Thymus (tissue), 11 donors: ENCODE data around the gene GGA3. TPM values are rescaled to one million over a fixed set of nuclear protein-coding genes. Genes with fewer than 3 reads are reported as not detected.

ENCODE experiments used
- DNase-seq, 9 donors: peaks; one replicate each; pipeline ENCODE4 v3.0.0-alpha.2; 2013; ENCODE audit warnings: low spot score in 9 of 9, low read depth in 6 of 9, missing footprints in 1 of 9
- H3K27ac ChIP-seq, 2 donors: one replicate each; pipeline ENCODE4 v1.5.1; 2013; ENCODE audit warnings: control low read depth in 1 of 2, low read depth in 1 of 2, low read length in 1 of 2, mild to moderate bottlenecking in 1 of 2, moderate library complexity in 1 of 2
- H3K27me3 ChIP-seq, 2 donors: one replicate each; pipeline ENCODE4 v1.5.1; 2013; ENCODE audit warnings: low read length in 1 of 2; ENCODE audit not compliant: control insufficient read depth in 2 of 2, insufficient read depth in 1 of 2
- H3K36me3 ChIP-seq, 2 donors: one replicate each; pipeline ENCODE4 v1.5.1; 2013; ENCODE audit warnings: low read length in 1 of 2, mild to moderate bottlenecking in 1 of 2, moderate library complexity in 1 of 2; ENCODE audit not compliant: control insufficient read depth in 2 of 2, insufficient read depth in 2 of 2
- H3K4me1 ChIP-seq, 2 donors: one replicate each; pipeline ENCODE4 v1.5.1; 2013; ENCODE audit warnings: low read length in 2 of 2; ENCODE audit not compliant: control insufficient read depth in 2 of 2, insufficient read depth in 2 of 2
- H3K4me3 ChIP-seq, 2 donors: one replicate each; pipeline ENCODE4 v1.5.1; 2013; ENCODE audit warnings: low read length in 2 of 2, control low read depth in 1 of 2, mild to moderate bottlenecking in 1 of 2
- H3K9me3 ChIP-seq, 2 donors: one replicate each; pipeline ENCODE4 v1.5.1; 2013; ENCODE audit warnings: low read length in 1 of 2, mild to moderate bottlenecking in 1 of 2; ENCODE audit not compliant: control insufficient read depth in 2 of 2, insufficient read depth in 1 of 2
- WGBS: extraction: QIAGEN DNeasy Blood & Tissue Kit; methylation state at CpG from one replicate; pipeline ENCODE4 v1.1.7; 2013; 5-methylcytosine and 5-hydroxymethylcytosine counted together
- polyA plus RNA-seq: library from polyadenylated mRNA; stranded (reverse); fragments of 200-250 nt; gene quantifications from one replicate; pipeline ENCODE4 v1.2.3, GENCODE V29; 2013
- total RNA-seq: library from RNA; stranded (reverse); fragments of 120-200 nt; gene quantifications from one replicate; pipeline ENCODE4 v1.2.4, GENCODE V29; 2013
- donor health status: healthy.

Gene GGA3
- total and polyA plus RNA-seq, 2 donors: 18.1 to 33.3 TPM

- H3K36me3 ChIP-seq: peaks cover 37 to 47% of the 10 kb centered on the region in 2 donors
- DNase-seq: peak in 1 of 9 donors; percentile 20
- peak overlapping the region in 1 of 2 donors; percentile 83 for H3K27ac ChIP-seq
- H3K27me3 ChIP-seq: peaks cover 0 to 7% of the 10 kb centered on the region in 2 donors
- 33% methylated on average over 6 of the region's 6 CpGs for WGBS
- peaks cover 13 to 30% of the 10 kb centered on the region in 2 donors for H3K4me1 ChIP-seq
- no peaks in the 10 kb centered on the region for H3K9me3 ChIP-seq
- peak overlapping the region; percentile 76 for H3K4me3 ChIP-seq
Observed at GRCh38 chr17:75269844-75270217, 8.4 kb upstream of the GGA3 start.

- no peak overlapping the region for H3K4me3 ChIP-seq
- H3K9me3 ChIP-seq: no peaks in the 10 kb centered on the region
- no peak for DNase-seq
- 96% methylated on average over 14 of the region's 14 CpGs for WGBS
- H3K27me3 ChIP-seq: peaks cover 0 to 7% of the 10 kb centered on the region in 2 donors
- H3K4me1 ChIP-seq: peaks cover 15 to 31% of the 10 kb centered on the region in 2 donors
- peaks cover 29 to 48% of the 10 kb centered on the region in 2 donors for H3K36me3 ChIP-seq
- H3K27ac ChIP-seq: no peak overlapping the region
Observed at GRCh38 chr17:75267411-75268232, 6.2 kb upstream of the GGA3 start.

GRCh38 chr17:75267153-75267410 is 5.7 kb upstream of the GGA3 start:
- Histone ChIP-seq H3K27ac (no peak overlapping the region), H3K27me3 (peaks cover 0 to 7% of the 10 kb centered on the region in 2 donors), H3K4me3 (no peak overlapping the region), H3K9me3 (no peaks in the 10 kb centered on the region), H3K36me3 (peaks cover 29 to 45% of the 10 kb centered on the region in 2 donors), H3K4me1 (peaks cover 15 to 31% of the 10 kb centered on the region in 2 donors)
- DNase-seq: no peak
- 92% methylated on average over 2 of the region's 2 CpGs for WGBS

GRCh38 chr17:75266316-75267152 is 5.1 kb upstream of the GGA3 start:
- H3K4me3 ChIP-seq: no peak overlapping the region
- DNase-seq: no peak
- H3K36me3 ChIP-seq: peaks cover 29 to 45% of the 10 kb centered on the region in 2 donors
- H3K9me3 ChIP-seq: no peaks in the 10 kb centered on the region
- peaks cover 12 to 26% of the 10 kb centered on the region in 2 donors for H3K4me1 ChIP-seq
- peaks cover 0 to 7% of the 10 kb centered on the region in 2 donors for H3K27me3 ChIP-seq
- 95% methylated on average over 13 of the region's 13 CpGs for WGBS
- no peak overlapping the region for H3K27ac ChIP-seq

- WGBS: 97% methylated on average over 17 of the region's 17 CpGs
- DNase-seq: no peak
- H3K36me3 ChIP-seq: peaks cover 29 to 45% of the 10 kb centered on the region in 2 donors
- H3K27me3 ChIP-seq: peaks cover 0 to 7% of the 10 kb centered on the region in 2 donors
- H3K4me1 ChIP-seq: peaks cover 12 to 24% of the 10 kb centered on the region in 2 donors
- no peak overlapping the region for H3K4me3 ChIP-seq
- no peak overlapping the region for H3K27ac ChIP-seq
- H3K9me3 ChIP-seq: no peaks in the 10 kb centered on the region
Observed at GRCh38 chr17:75265614-75266315, 4.4 kb upstream of the GGA3 start.

GRCh38 chr17:75263055-75263454 is 1.6 kb upstream of the GGA3 start:
- H3K27ac ChIP-seq: no peak overlapping the region
- H3K4me3 ChIP-seq: no peak overlapping the region
- H3K4me1 ChIP-seq: peaks cover 16 to 26% of the 10 kb centered on the region in 2 donors
- peaks cover 29 to 45% of the 10 kb centered on the region in 2 donors for H3K36me3 ChIP-seq
- H3K9me3 ChIP-seq: no peaks in the 10 kb centered on the region
- no peaks in the 10 kb centered on the region for H3K27me3 ChIP-seq
- 98% methylated on average over 4 of the region's 4 CpGs for WGBS
- DNase-seq: no peak

- DNase-seq: no peak
Observed at GRCh38 chr17:75262112-75262606, 753 bp upstream of the GGA3 start.

GRCh38 chr17:75260641-75261335 is 618 bp downstream of the GGA3 start:
- H3K27me3 ChIP-seq: no peaks in the 10 kb centered on the region
- peak overlapping the region; percentile 97 to 98 for H3K27ac ChIP-seq
- no peak for DNase-seq
- H3K36me3 ChIP-seq: peaks cover 10 to 26% of the 10 kb centered on the region in 2 donors
- 3% methylated on average over 31 of the region's 31 CpGs for WGBS
- H3K4me3 ChIP-seq: peak overlapping the region; percentile 78 to 92
- H3K9me3 ChIP-seq: no peaks in the 10 kb centered on the region
- H3K4me1 ChIP-seq: peaks cover 16 to 26% of the 10 kb centered on the region in 2 donors

More at GRCh38 chr17:75262112-75262606, 753 bp upstream of the GGA3 start:
- Histone ChIP-seq H3K4me3 (peak overlapping the region; percentile 78 to 92), H3K36me3 (peaks cover 24 to 40% of the 10 kb centered on the region in 2 donors), H3K9me3 (no peaks in the 10 kb centered on the region), H3K27ac (peak overlapping the region; percentile 97 to 98), H3K27me3 (no peaks in the 10 kb centered on the region), H3K4me1 (peaks cover 16 to 26% of the 10 kb centered on the region in 2 donors)
- WGBS: 3% methylated on average over 23 of the region's 23 CpGs
